Measurements from ENCODE around the gene GNA12. TPM values are rescaled to one million over a fixed set of nuclear protein-coding genes. Genes with fewer than 3 reads are reported as not detected.

GNA12 gene
- total RNA-seq, 1 donor from 2014 or later, result 67.2 TPM

DNA sequence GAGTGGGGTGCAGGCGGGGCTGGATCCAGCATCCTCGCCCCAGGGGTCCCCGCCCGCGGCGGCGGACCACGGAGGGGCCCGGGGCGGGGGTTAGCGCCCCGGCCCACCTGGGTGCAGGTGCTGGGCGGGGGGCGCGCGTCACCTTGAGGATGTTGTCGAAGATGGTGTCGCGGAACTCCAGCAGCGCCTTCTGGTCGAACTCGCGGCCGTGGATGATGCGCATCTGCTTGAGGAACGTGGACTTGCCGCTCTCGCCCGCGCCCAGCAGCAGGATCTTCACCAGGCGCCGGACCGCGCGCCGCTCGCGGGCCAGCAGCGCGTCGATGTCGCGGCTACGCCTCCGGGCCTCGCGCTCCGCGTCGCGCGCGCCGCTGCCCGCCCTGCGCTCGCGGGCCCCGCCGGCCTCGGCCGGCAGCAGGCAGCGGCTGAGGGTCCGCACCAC, 376 bp downstream of the GNA12 start:
- Histone ChIP-seq H2AFZ (ENCODE audit: low read depth, low read length) (peak overlapping the region; percentile 64), H3K36me3 (ENCODE audit: insufficient read depth, low read length) (peaks cover 3% of the 10 kb centered on the region), H3K27me3 (ENCODE audit: insufficient read depth, low read length) (no peaks in the 10 kb centered on the region), H3K79me2 (ENCODE audit: insufficient read depth, low read length) (peaks cover 50% of the 10 kb centered on the region), H3K4me2 (ENCODE audit: low read length) (peak overlapping the region; percentile 93), H3K4me1 (ENCODE audit: insufficient read depth, low read length) (peaks cover 8% of the 10 kb centered on the region), H3K4me3 (ENCODE audit: insufficient read depth, low read depth, low read length) (peak overlapping the region; percentile 67), H3K27ac (ENCODE audit: low read depth, low read length) (peak overlapping the region; percentile 57), H3K9ac (ENCODE audit: low read length) (peak overlapping the region; percentile 84), H3K9me3 (ENCODE audit: insufficient read depth, low read depth, low read length) (no peaks in the 10 kb centered on the region), H4K20me1 (ENCODE audit: insufficient read depth, low read length) (peaks cover 49% of the 10 kb centered on the region)
- Mint-ChIP-seq H3K9me3 (ENCODE audit: unreplicated experiment) (peaks cover 9% of the 10 kb centered on the region), H3K4me1 (ENCODE audit: low read depth, unreplicated experiment) (peaks cover 18% of the 10 kb centered on the region), H3K27me3 (ENCODE audit: low read depth, unreplicated experiment) (no peaks in the 10 kb centered on the region), H3K36me3 (ENCODE audit: low read depth, unreplicated experiment) (peaks cover 7% of the 10 kb centered on the region), H3K4me3 (ENCODE audit: unreplicated experiment) (peak overlapping the region; percentile 92), H3K27ac (ENCODE audit: unreplicated experiment) (no peak overlapping the region)
- peak; percentile 10 for DNase-seq (ENCODE audit: low read depth)
- TF ChIP-seq, protein P1, sequence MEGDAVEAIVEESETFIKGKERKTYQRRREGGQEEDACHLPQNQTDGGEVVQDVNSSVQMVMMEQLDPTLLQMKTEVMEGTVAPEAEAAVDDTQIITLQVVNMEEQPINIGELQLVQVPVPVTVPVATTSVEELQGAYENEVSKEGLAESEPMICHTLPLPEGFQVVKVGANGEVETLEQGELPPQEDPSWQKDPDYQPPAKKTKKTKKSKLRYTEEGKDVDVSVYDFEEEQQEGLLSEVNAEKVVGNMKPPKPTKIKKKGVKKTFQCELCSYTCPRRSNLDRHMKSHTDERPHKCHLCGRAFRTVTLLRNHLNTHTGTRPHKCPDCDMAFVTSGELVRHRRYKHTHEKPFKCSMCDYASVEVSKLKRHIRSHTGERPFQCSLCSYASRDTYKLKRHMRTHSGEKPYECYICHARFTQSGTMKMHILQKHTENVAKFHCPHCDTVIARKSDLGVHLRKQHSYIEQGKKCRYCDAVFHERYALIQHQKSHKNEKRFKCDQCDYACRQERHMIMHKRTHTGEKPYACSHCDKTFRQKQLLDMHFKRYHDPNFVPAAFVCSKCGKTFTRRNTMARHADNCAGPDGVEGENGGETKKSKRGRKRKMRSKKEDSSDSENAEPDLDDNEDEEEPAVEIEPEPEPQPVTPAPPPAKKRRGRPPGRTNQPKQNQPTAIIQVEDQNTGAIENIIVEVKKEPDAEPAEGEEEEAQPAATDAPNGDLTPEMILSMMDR (IDR thresholded peaks at IDR 0.05; ENCODE audit: insufficient read depth, low read depth, low read length), result no peak
- no peak for TF ChIP-seq EZH2 (IDR thresholded peaks at IDR 0.05; ENCODE audit: insufficient read depth, low read length)
- FAIRE-seq, result no peak

DNA sequence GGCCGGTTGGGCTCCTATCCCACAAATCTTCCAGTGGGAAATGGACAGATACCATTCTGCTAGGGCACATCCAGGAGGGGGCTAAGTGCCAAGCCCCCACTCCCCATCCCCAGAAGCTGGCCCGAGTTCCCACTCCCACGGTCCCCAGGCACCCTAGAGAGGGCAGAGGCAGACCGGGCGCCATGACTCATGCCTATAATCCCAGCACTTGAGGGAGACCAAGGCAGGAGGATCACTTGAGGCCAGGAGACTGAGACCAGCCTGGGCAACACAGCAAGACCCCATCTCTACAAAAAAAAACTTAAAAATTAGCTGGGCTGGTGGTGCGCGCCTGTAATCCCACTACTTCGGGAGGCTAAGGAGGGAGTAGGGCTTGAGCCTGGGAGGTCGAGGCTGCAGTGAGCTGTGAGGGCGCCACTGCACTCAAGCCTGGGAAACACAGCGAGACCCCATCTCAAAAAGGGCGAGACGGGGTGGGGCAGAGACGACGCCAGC, 870 bp downstream of the GNA12 start:
- peak overlapping the region; percentile 66 for H3K27ac Mint-ChIP-seq (ENCODE audit: unreplicated experiment)
- DNase-seq (ENCODE audit: low read depth) (no peak), FAIRE-seq (no peak)
- Histone ChIP-seq H4K20me1 (ENCODE audit: insufficient read depth, low read length) (peaks cover 53% of the 10 kb centered on the region), H3K79me2 (ENCODE audit: insufficient read depth, low read length) (peaks cover 55% of the 10 kb centered on the region), H3K27ac (ENCODE audit: low read depth, low read length) (no peak overlapping the region), H3K27me3 (ENCODE audit: insufficient read depth, low read length) (no peaks in the 10 kb centered on the region), H3K4me3 (ENCODE audit: insufficient read depth, low read depth, low read length) (peak overlapping the region; percentile 67), H2AFZ (ENCODE audit: low read depth, low read length) (no peak overlapping the region), H3K4me2 (ENCODE audit: low read length) (peak overlapping the region; percentile 93), H3K36me3 (ENCODE audit: insufficient read depth, low read length) (peaks cover 4% of the 10 kb centered on the region), H3K4me1 (ENCODE audit: insufficient read depth, low read length) (peaks cover 8% of the 10 kb centered on the region), H3K9me3 (ENCODE audit: insufficient read depth, low read depth, low read length) (no peaks in the 10 kb centered on the region), H3K9ac (ENCODE audit: low read length) (peak overlapping the region; percentile 84)
- H3K9me3 Mint-ChIP-seq (ENCODE audit: unreplicated experiment), result peaks cover 9% of the 10 kb centered on the region
- peak overlapping the region; percentile 92 for H3K4me3 Mint-ChIP-seq (ENCODE audit: unreplicated experiment)
- H3K4me1 Mint-ChIP-seq (ENCODE audit: low read depth, unreplicated experiment), result peaks cover 18% of the 10 kb centered on the region
- no peaks in the 10 kb centered on the region for H3K27me3 Mint-ChIP-seq (ENCODE audit: low read depth, unreplicated experiment)
- TF ChIP-seq, protein P1 (IDR thresholded peaks at IDR 0.05; ENCODE audit: insufficient read depth, low read depth, low read length), result no peak
- no peak for TF ChIP-seq EZH2 (IDR thresholded peaks at IDR 0.05; ENCODE audit: insufficient read depth, low read length)
- peaks cover 7% of the 10 kb centered on the region for H3K36me3 Mint-ChIP-seq (ENCODE audit: low read depth, unreplicated experiment)

DNA sequence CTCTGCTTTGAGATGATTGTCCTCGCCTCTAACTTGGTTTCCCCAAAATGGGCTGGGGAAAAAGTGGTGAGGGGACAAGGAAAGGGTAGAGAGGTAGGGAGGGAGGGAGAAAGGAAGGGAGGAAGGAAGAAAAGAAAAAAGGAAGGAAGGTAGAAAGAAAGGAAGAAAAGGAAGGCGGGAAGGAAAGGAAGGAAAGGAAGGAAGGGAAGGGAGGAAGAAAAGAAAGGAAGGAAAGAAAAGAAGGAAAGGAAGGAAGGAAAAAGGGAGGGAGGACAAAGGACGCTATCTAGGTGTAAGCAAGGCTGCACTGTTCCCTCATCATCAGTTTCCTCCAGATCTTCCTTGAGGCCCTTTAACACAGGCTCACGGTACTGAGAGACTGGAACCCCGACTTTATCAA, 2.2 kb downstream of the GNA12 start:
- no peaks in the 10 kb centered on the region for H3K27me3 ChIP-seq (ENCODE audit: insufficient read depth, low read length)
- peaks cover 65% of the 10 kb centered on the region for H4K20me1 ChIP-seq (ENCODE audit: insufficient read depth, low read length)
- TF ChIP-seq EZH2 (IDR thresholded peaks at IDR 0.05; ENCODE audit: insufficient read depth, low read length), result no peak
- TF ChIP-seq, protein P1 (IDR thresholded peaks at IDR 0.05; ENCODE audit: insufficient read depth, low read depth, low read length), result no peak
- no peak for FAIRE-seq
- no peak for DNase-seq (ENCODE audit: low read depth)
- H3K4me3 ChIP-seq (ENCODE audit: insufficient read depth, low read depth, low read length), result no peak overlapping the region
- Mint-ChIP-seq H3K27ac (ENCODE audit: unreplicated experiment) (no peak overlapping the region), H3K4me3 (ENCODE audit: unreplicated experiment) (peak overlapping the region; percentile 92), H3K27me3 (ENCODE audit: low read depth, unreplicated experiment) (no peaks in the 10 kb centered on the region), H3K4me1 (ENCODE audit: low read depth, unreplicated experiment) (peaks cover 23% of the 10 kb centered on the region), H3K9me3 (ENCODE audit: unreplicated experiment) (peaks cover 9% of the 10 kb centered on the region), H3K36me3 (ENCODE audit: low read depth, unreplicated experiment) (peaks cover 10% of the 10 kb centered on the region)
- H2AFZ ChIP-seq (ENCODE audit: low read depth, low read length), result no peak overlapping the region
- peaks cover 4% of the 10 kb centered on the region for H3K36me3 ChIP-seq (ENCODE audit: insufficient read depth, low read length)
- H3K9me3 ChIP-seq (ENCODE audit: insufficient read depth, low read depth, low read length), result no peaks in the 10 kb centered on the region
- peak overlapping the region; percentile 93 for H3K4me2 ChIP-seq (ENCODE audit: low read length)
- H3K4me1 ChIP-seq (ENCODE audit: insufficient read depth, low read length), result peaks cover 8% of the 10 kb centered on the region
- H3K79me2 ChIP-seq (ENCODE audit: insufficient read depth, low read length), result peaks cover 69% of the 10 kb centered on the region
- no peak overlapping the region for H3K27ac ChIP-seq (ENCODE audit: low read depth, low read length)
- no peak overlapping the region for H3K9ac ChIP-seq (ENCODE audit: low read length)
